Measurements from ENCODE around the gene FCN2.

FCN2 gene

GRCh38 chr9:134908524-134909309 is 28.1 kb downstream of the FCN2 start:
- no peak for DNase-seq

DNA sequence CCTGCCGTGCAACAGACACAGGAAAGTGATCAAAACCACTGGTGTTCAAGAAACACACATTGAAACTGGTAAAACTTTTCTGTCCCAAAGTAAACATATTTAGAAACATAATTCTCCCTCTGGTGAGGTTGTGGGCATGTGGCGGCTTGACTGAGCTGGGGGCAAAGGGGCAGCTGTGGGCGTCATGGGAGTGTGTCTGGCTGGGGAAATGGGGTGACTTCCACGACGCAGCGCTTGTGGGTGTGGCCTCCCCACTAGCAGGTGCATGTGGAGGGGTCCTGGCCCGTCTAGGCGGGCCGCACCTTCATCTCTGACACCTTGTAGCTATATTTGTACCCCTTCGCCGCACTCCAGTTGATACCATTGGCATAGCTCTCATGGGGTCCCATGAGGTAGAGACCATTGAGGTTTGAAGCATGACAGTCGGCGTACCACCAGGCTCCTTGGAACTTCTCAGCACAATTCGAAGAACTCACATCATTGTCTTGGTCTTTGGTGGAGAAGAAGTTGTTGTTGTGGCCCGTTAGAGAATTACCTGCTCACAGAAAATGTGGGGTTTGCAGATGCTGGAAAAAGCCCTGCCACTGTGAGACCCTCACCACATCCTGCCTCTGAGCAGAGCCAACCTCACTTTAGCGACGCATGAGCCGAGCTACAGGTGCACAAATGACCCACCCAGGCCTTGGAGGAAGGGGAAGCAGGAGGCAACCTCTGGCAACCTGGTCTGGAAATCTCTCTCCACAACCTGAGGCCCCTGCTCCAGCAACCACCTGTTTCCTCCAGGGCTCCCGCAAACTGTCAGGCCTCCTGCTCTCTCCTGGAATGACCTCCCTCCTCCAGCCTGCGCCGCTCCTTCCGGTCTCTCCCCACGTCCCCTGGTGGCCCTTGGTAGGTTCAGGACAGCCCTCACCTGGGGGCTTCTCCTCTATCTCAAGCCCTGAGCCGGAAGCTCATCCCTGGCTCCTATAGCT is 29.2 kb downstream of the FCN2 start:
- no peak for DNase-seq

GRCh38 chr9:134912126-134912840 is 31.7 kb downstream of the FCN2 start:
- no peak for DNase-seq

DNA sequence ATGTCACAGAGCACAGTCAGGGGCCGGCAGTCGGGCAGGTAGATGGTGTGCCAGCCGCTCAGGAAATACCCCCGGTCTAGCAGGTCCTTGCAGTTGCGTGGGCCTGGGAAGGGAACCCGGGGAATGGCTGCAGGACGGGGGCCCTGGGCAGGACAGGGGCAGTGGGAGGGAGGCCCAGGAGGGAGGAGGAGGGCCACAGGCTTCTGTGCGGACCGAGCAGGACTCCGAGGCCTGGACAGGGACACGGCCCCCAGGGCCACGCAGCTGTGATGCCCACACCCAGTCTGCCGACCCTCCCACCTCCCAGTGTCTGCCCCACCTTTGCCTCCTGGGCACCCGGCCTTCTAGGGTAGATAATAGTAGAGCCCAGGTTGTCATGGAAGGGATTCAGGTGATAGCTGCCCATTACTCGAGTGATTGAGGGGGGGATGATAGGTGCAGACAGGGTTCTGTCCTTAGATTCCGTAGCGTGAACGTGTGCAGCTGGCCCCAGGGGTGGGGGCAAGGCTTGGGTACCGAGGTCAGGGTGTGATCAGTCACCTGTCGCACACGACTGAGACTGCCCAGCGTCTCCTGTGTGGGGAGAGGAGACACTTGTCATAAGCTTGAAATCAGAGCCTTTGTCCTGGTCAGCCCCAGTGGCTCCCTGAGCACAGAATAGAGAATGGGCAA is 32.6 kb downstream of the FCN2 start:
- DNase-seq: no peak

DNA sequence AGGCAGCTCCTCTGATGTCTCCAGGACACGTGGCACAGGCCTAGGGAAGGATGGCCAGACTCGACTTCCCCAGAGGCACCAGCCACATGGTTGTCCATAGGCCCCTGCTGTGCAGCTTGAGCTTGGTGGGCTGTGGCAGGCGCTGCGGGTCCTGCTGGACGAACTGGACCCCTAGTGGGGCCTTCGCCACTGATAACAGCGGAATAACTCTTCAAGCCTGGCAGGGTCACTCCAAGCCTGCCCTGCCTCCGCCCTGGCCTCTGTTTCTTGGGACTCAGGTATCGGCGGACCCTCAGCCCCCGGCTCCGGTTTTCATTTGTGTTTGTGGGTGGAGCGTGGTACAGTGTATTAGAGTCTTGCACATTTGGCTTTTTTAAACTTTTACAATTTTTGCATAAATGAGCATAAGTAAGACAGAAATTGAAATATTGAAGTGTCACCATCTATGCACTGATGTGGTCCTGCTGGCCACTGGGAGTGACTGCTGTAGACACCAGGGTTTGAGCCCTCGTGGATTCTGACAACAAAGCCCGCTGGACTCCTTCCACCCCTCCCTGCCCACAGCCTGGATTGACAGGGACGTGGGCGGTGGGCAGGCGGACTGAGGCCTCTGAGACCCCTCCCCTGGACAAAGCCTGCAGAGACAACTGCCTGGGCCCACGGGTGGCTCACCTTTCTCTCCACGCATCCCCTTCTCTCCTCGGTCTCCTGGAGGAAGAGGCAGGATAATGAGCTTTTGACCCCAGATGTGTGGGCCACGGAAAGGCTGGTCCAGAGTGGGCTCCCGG is 33.3 kb downstream of the FCN2 start:
- no peak for DNase-seq

DNA sequence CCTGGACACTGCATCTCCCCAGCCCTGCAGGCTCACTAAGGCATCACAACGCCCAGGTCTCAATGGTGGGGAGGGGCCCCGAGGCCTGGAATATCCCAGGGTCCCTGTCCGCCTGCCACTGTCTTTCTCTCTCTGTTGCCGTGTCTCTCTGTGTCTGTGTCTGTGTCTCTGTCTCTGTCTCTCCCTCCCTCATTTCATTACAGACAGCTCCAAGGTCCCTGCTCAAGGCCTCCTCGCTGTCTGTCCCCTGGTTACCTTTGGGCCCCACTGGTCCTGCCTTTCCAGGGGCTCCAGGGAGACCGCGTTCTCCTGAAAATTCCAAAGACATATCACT is 33.9 kb downstream of the FCN2 start:
- DNase-seq: no peak

GRCh38 chr9:134915046-134915985 is 34.7 kb downstream of the FCN2 start:
- no peak for DNase-seq

DNA sequence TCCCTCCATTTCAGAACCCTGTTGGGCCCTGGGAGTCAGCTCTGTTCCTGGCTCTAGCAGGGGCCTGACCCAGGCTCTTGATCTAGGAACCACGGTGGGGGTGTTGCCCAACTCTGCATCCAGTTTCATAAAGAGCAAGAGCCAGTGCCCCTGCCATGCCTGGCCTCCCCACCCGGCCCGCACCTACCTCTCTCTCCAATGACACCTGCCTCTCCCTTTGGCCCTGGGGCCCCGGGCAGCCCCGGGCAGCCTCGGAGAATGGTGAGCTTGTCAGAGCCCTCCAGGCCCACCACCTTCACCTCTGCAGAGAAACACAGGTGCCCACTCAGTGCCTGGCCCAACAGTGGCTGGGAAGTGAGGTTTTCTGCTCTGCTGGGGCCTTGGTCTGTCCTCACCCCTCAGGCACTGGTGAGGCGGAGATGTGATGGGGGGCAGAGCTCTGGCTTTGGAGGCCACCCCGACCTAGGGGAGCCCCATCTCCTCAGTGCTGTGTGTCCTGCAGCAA is 35.6 kb downstream of the FCN2 start:
- no peak for DNase-seq

- DNase-seq: no peak
Measured at GRCh38 chr9:134917431-134918373, 37.1 kb downstream of the FCN2 start, which contains the start of gene FCN1. Gene FCN1 (minus strand): TSS chr9:134917912. CDS start chr9:134917871, 41 bp downstream.

GRCh38 chr9:134918646-134919045 is 38.0 kb downstream of the FCN2 start:
- DNase-seq: no peak

GRCh38 chr9:134919303-134919702 is 38.7 kb downstream of the FCN2 start:
- DNase-seq: no peak

DNA sequence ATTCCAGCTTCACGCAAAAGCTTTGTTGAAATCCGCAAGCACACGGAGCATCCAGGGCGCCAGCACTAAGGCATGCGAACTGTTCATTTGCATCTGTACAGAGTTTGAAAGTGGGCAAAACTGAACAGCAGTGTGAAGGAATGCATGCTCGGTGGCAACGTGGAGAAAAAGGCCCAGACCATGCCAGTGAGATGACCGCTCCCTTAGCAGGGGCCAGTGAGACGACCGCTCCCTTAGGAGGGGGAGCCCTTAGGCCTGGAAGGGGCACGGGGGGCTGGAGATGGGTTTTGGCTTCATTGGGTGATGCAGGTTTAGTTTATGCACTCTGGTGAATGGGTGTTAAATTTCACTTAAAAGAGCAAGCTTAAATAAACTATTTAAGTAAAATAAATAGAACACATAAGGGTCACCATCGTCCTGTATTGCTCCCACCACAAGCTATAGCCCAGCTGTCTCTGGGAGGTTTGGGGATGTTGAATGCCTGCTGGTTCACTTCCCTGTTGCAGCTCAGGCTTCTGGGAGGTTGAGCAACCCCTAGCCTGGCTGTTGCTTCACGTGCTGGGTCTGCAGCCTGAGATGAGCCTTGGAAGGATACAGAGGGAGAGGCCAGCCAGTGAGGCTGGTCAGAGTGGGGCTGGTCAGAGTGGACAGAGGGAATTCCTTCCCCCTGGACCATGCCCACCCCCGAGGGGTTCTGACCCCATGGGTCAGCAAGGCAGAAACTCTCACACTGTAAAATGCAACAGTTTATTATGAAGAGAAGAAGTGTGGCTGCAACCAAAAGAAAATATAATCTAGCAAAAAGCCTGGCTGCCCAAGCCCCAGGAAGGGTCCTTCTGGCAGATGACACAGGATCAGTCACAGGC is 41.7 kb downstream of the FCN2 start:
- no peak for DNase-seq

DNA sequence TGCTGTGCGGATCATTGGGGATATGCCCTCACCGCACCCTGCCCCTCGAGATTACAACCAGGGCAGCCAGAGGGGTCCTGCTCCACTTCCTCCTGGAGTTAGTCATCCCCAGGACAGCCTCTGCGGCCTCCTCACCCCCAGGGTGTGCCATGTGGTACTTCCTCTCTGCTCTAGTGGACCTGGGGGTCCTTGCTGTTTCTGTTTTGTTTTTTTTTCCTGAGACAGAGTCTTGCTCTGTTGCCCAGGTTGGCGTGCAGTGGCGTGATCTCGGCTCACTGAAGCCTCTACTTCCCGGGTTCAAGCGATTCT is 42.3 kb downstream of the FCN2 start:
- DNase-seq: no peak

- DNase-seq: no peak
Measured at GRCh38 chr9:134923466-134923865, 42.9 kb downstream of the FCN2 start.

DNA sequence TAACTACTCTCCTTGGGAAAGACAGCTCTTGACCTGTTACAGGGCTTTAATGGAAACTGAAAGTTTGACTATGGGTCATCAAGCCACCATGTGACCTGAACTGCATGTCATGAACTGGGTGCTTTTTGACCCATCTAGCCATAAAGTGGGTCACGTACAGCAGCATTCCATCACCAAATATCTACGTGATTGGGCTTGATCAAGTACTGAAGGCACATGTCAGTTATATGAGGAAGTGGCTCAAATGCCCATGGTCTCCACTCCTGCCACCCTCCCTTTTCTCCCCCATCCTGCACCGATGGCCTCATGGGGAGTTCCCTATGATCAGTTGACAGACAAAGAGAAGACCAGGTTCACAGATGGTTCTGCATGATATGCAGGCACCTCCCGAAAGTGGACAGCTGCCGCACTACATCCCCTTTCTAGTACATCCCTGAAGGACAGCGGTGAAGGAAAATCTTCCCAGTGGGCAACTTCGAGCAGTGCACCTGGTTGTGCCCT is 44.5 kb downstream of the FCN2 start:
- DNase-seq: no peak

GRCh38 chr9:134928436-134929192 is 48.0 kb downstream of the FCN2 start:
- DNase-seq: no peak
